Type B pancreatic cell (in vitro differentiated cells): Measurements from ENCODE around the gene TMEM266. TPM values are rescaled to one million over a fixed set of nuclear protein-coding genes. Genes with fewer than 3 reads are reported as not detected.

ENCODE experiments used
- DNase-seq: peaks from one replicate; pipeline ENCODE4 v3.0.0; 2021; ENCODE audit warnings: mixed read lengths; ENCODE audit not compliant: unreplicated experiment; ENCODE audit errors: extremely low spot score
- H3K27ac Mint-ChIP-seq: 2 replicates; pipeline ENCODE4 v1.8.0; 2021; ENCODE audit warnings: mild to moderate bottlenecking, mixed read lengths
- H3K27me3 Mint-ChIP-seq: 2 replicates; pipeline ENCODE4 v1.8.0; 2021; ENCODE audit warnings: mixed read lengths
- H3K36me3 Mint-ChIP-seq: 2 replicates; pipeline ENCODE4 v1.8.0; 2021; ENCODE audit warnings: mixed read lengths
- H3K4me1 Mint-ChIP-seq: one replicate; pipeline ENCODE4 v1.8.0; 2021; ENCODE audit warnings: mixed read lengths; ENCODE audit not compliant: unreplicated experiment
- H3K4me3 Mint-ChIP-seq: 2 replicates; pipeline ENCODE4 v1.8.0; 2021; ENCODE audit warnings: mild to moderate bottlenecking, mixed read lengths
- H3K9me3 Mint-ChIP-seq: 2 replicates; pipeline ENCODE4 v1.8.0; 2021; ENCODE audit warnings: mixed read lengths
- total RNA-seq: library from RNA; stranded (reverse); gene quantifications from 2 replicates; pipeline ENCODE4 v1.2.1, GENCODE V29; 2021; ENCODE audit warnings: low replicate concordance
- TF ChIP-seq, protein P1 (sequence below): fragments of 200-600 bp; sonication (generic); conservative IDR thresholded peaks from 2 replicates; pipeline ENCODE4 v1.5.0; 2021; ENCODE audit warnings: antibody characterized with exemption, mild to moderate bottlenecking

The TMEM266 gene
- total RNA-seq, 1 donor from 2014 or later: 2.3 TPM

DNA sequence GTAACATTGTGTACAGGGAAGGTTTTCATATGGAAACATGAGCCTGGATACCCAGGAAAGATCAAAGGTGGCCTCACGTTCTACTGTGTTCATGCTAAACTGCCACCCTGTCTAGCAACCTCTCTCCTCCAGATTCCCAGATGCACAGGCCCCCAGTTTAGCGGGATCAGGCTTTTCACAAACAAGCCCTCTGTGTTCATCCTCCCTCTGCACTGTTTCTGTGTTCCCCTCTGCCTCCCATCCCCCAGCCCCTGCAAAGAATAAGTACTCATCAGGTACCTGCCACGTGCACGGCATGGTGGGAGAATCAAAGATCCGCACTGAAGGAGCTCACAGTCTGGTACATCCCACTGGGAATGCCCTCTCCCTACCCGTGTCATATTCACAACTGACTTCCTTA, 46.1 kb downstream of the TMEM266 start:
- DNase-seq: no peak
- TF ChIP-seq, protein P1, sequence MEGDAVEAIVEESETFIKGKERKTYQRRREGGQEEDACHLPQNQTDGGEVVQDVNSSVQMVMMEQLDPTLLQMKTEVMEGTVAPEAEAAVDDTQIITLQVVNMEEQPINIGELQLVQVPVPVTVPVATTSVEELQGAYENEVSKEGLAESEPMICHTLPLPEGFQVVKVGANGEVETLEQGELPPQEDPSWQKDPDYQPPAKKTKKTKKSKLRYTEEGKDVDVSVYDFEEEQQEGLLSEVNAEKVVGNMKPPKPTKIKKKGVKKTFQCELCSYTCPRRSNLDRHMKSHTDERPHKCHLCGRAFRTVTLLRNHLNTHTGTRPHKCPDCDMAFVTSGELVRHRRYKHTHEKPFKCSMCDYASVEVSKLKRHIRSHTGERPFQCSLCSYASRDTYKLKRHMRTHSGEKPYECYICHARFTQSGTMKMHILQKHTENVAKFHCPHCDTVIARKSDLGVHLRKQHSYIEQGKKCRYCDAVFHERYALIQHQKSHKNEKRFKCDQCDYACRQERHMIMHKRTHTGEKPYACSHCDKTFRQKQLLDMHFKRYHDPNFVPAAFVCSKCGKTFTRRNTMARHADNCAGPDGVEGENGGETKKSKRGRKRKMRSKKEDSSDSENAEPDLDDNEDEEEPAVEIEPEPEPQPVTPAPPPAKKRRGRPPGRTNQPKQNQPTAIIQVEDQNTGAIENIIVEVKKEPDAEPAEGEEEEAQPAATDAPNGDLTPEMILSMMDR: no peak
- Mint-ChIP-seq H3K4me1 (peaks cover 6% of the 10 kb centered on the region), H3K9me3 (no peaks in the 10 kb centered on the region), H3K36me3 (no peaks in the 10 kb centered on the region), H3K4me3 (no peak overlapping the region), H3K27ac (no peak overlapping the region), H3K27me3 (no peaks in the 10 kb centered on the region)

DNA sequence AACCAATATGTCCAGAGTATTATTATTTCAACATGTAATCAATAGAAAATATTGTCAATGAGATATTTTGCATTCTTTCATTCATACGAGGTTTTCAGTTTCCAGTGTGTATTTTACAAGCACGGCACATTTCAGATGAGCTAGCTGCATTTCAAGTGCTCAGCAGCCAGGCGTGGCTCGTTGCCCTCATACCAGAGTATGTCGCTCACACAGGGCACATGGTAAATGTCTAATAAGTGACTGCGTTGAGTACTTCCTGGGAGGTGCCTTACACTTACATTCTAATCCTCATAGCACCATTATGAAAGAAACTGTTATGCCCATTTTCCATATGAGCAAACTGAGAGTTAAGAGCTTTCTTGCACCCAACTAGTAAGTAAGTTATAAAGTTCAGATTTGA, 47.4 kb downstream of the TMEM266 start:
- peaks cover 6% of the 10 kb centered on the region for H3K4me1 Mint-ChIP-seq
- H3K27me3 Mint-ChIP-seq: no peaks in the 10 kb centered on the region
- no peak for DNase-seq
- H3K9me3 Mint-ChIP-seq: no peaks in the 10 kb centered on the region
- H3K36me3 Mint-ChIP-seq: no peaks in the 10 kb centered on the region
- no peak overlapping the region for H3K4me3 Mint-ChIP-seq
- H3K27ac Mint-ChIP-seq: no peak overlapping the region
- TF ChIP-seq, protein P1: no peak

DNA sequence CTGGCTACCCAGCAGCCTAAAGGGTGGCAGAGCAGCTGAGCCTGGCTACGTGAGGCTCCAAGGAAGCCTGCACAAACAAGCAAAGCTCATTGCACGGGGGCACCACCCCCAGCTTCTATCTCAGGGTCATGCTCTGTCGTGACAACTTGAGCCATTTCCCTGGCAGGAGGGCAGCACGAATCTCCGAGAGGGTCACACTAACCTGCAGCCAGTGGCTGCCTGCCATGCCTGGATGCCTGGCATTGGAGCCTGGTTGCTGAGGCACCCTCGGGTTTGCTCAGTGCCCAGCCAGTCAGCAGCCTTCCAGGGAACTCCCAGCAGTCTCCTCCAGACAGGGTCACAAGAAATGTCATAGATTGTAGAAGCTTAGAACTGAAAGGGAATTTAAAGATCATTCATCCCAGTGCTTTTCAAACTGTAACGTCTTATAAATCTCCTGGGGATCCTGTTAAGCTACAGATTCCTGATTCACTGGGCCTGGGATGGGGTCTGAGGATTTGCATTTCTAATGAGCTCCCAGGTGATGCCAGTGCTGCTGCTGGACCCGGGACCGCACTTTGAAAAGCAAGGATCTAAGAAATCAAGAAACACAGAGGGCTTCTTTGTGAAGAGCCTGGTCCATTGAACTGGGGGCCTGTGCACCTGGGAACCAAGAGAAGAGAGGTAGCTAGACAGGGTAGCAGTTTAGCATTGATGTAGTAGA, 48.4 kb downstream of the TMEM266 start:
- Mint-ChIP-seq H3K4me3 (no peak overlapping the region), H3K4me1 (peaks cover 6% of the 10 kb centered on the region), H3K36me3 (no peaks in the 10 kb centered on the region), H3K27me3 (no peaks in the 10 kb centered on the region), H3K9me3 (no peaks in the 10 kb centered on the region), H3K27ac (no peak overlapping the region)
- DNase-seq: no peak
- TF ChIP-seq, protein P1: no peak

DNA sequence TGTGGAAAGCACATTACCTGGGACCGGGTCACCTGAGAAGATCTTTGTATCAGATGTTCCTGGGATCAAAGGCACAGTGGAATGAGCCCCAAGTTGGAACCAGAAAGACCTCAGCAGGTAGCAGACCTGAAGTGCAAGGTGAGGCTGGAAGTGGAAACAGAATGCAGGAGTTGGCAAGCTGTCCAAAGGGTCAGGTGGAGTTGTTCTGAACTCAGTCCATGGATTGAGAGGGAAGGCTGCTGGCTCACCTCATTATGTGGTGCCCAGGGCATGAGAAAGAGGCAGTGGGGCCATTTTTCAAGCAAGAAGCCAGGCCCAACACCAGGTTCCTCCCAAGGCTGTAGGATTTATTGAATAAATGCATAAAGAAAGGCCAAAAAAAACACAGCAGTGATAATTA, 49.3 kb downstream of the TMEM266 start:
- no peak for DNase-seq
- Mint-ChIP-seq H3K27ac (no peak overlapping the region), H3K36me3 (no peaks in the 10 kb centered on the region), H3K9me3 (no peaks in the 10 kb centered on the region), H3K27me3 (no peaks in the 10 kb centered on the region), H3K4me1 (peaks cover 6% of the 10 kb centered on the region), H3K4me3 (no peak overlapping the region)
- TF ChIP-seq, protein P1: no peak

DNA sequence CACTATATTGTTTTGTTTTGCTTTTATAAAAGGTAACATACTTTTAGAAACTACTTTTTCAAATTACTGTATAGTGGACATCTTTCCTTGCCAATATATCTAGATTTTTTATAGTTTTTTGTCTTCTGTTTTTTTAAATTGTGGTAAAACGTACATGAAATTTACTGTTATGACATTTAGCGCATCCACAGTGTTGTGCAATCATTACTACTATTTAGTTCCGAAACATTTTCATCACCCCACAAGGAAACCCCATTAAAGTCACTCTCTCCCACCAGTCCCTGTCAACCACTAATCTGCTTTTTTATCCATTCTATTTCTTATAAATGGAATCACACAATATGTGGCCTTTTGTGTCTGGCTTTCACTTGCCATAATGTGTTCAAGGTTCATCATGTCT, 54.8 kb downstream of the TMEM266 start:
- TF ChIP-seq, protein P1: no peak
- H3K36me3 Mint-ChIP-seq: no peaks in the 10 kb centered on the region
- peaks cover 2% of the 10 kb centered on the region for H3K27me3 Mint-ChIP-seq
- H3K9me3 Mint-ChIP-seq: no peaks in the 10 kb centered on the region
- no peak for DNase-seq
- no peak overlapping the region for H3K4me3 Mint-ChIP-seq
- H3K27ac Mint-ChIP-seq: no peak overlapping the region
- peaks cover 5% of the 10 kb centered on the region for H3K4me1 Mint-ChIP-seq
